ENCODE data around the gene CDK15. TPM values are rescaled to one million over a fixed set of nuclear protein-coding genes. Genes with fewer than 3 reads are reported as not detected.

The CDK15 gene
- total and polyA plus RNA-seq, 3 experiments from 2014 or later: not detected

- no peaks in the 10 kb centered on the region for H3K9me3 ChIP-seq (ENCODE audit: low read length)
- ChIA-PET CTCF (interaction anchor here (4.2 kb wide), 1 partner anchor 317 kb away, joined by 45 read pairs; no protein-coding TSS in a partner anchor), POLR2A (no interaction called here)
- no peak overlapping the region for H3K27ac Mint-ChIP-seq
- no peaks in the 10 kb centered on the region for H3K36me3 ChIP-seq (ENCODE audit: insufficient read depth, low read length)
- no peak overlapping the region for H3K27ac ChIP-seq (ENCODE audit: low read depth, low read length)
- DNase-seq: no peak
- no peak overlapping the region for H3K4me3 ChIP-seq (ENCODE audit: low read length)
- no peaks in the 10 kb centered on the region for H3K9me3 Mint-ChIP-seq
- H3K4me1 Mint-ChIP-seq: peaks cover 16 to 20% (median 16%) of the 10 kb centered on the region in 3 donors
- H3K4me1 ChIP-seq (ENCODE audit: insufficient read depth, low read length): peaks cover 17% of the 10 kb centered on the region
- H3K27me3 Mint-ChIP-seq: peaks cover 27 to 69% of the 10 kb centered on the region in 2 donors
- no peak overlapping the region for H3K4me3 Mint-ChIP-seq
- H3K36me3 Mint-ChIP-seq: no peaks in the 10 kb centered on the region
- peaks cover 7% of the 10 kb centered on the region for H3K27me3 ChIP-seq (ENCODE audit: insufficient read depth, low read length, poor library complexity, severe bottlenecking)
Observed at GRCh38 chr2:201862843-201863242, 56.5 kb downstream of the CDK15 start.

GRCh38 chr2:201866643-201867473 is 60.5 kb downstream of the CDK15 start:
- no peaks in the 10 kb centered on the region for H3K4me1 Mint-ChIP-seq
- no peak for DNase-seq
- H3K27ac Mint-ChIP-seq: no peak overlapping the region
- Histone ChIP-seq H3K9me3 (ENCODE audit: low read length) (no peaks in the 10 kb centered on the region), H3K36me3 (ENCODE audit: insufficient read depth, low read length) (no peaks in the 10 kb centered on the region), H3K4me1 (ENCODE audit: insufficient read depth, low read length) (no peaks in the 10 kb centered on the region), H3K4me3 (ENCODE audit: low read length) (no peak overlapping the region), H3K27ac (ENCODE audit: low read depth, low read length) (no peak overlapping the region), H3K27me3 (ENCODE audit: insufficient read depth, low read length, poor library complexity, severe bottlenecking) (no peaks in the 10 kb centered on the region)
- no peaks in the 10 kb centered on the region for H3K9me3 Mint-ChIP-seq
- H3K4me3 Mint-ChIP-seq: no peak overlapping the region
- ChIA-PET POLR2A (interaction anchor here (0.6 kb wide), 1 partner anchor 310 kb away, joined by 5 read pairs; no protein-coding TSS in a partner anchor), CTCF (no interaction called here)
- H3K36me3 Mint-ChIP-seq: no peaks in the 10 kb centered on the region
- peaks cover 29 to 49% of the 10 kb centered on the region in 2 donors for H3K27me3 Mint-ChIP-seq

- POLR2A ChIA-PET: interaction anchor here (0.7 kb wide), 1 partner anchor 37 kb away, joined by 4 read pairs; no protein-coding TSS in a partner anchor
- H3K9me3 ChIP-seq (ENCODE audit: low read length): no peaks in the 10 kb centered on the region
- H3K4me1 Mint-ChIP-seq: no peaks in the 10 kb centered on the region
- no peak overlapping the region for H3K4me3 Mint-ChIP-seq
- H3K27ac ChIP-seq (ENCODE audit: low read depth, low read length): no peak overlapping the region
- H3K9me3 Mint-ChIP-seq: no peaks in the 10 kb centered on the region
- CTCF ChIA-PET: no interaction called here
- H3K36me3 Mint-ChIP-seq: no peaks in the 10 kb centered on the region
- H3K27ac Mint-ChIP-seq: no peak overlapping the region
- no peaks in the 10 kb centered on the region for H3K27me3 ChIP-seq (ENCODE audit: insufficient read depth, low read length, poor library complexity, severe bottlenecking)
- no peaks in the 10 kb centered on the region for H3K4me1 ChIP-seq (ENCODE audit: insufficient read depth, low read length)
- H3K27me3 Mint-ChIP-seq: peaks cover 14 to 34% of the 10 kb centered on the region in 2 donors
- no peak overlapping the region for H3K4me3 ChIP-seq (ENCODE audit: low read length)
- no peak for DNase-seq
- no peaks in the 10 kb centered on the region for H3K36me3 ChIP-seq (ENCODE audit: insufficient read depth, low read length)
Observed at GRCh38 chr2:201871471-201871870, 65.1 kb downstream of the CDK15 start.

- Histone ChIP-seq H3K9me3 (ENCODE audit: low read length) (no peaks in the 10 kb centered on the region), H3K27me3 (ENCODE audit: insufficient read depth, low read length, poor library complexity, severe bottlenecking) (no peaks in the 10 kb centered on the region), H3K27ac (ENCODE audit: low read depth, low read length) (no peak overlapping the region), H3K4me3 (ENCODE audit: low read length) (no peak overlapping the region), H3K36me3 (ENCODE audit: insufficient read depth, low read length) (no peaks in the 10 kb centered on the region), H3K4me1 (ENCODE audit: insufficient read depth, low read length) (no peaks in the 10 kb centered on the region)
- POLR2A ChIA-PET: no interaction called here
- CTCF ChIA-PET: no interaction called here
- Mint-ChIP-seq H3K27ac (peak overlapping the region in 1 of 8 donors; percentile 10), H3K4me3 (no peak overlapping the region), H3K4me1 (no peaks in the 10 kb centered on the region), H3K36me3 (no peaks in the 10 kb centered on the region), H3K27me3 (peaks cover 14 to 26% of the 10 kb centered on the region in 2 donors), H3K9me3 (no peaks in the 10 kb centered on the region)
- DNase-seq: no peak
Observed at GRCh38 chr2:201872591-201872990, 66.3 kb downstream of the CDK15 start.

GRCh38 chr2:201879996-201880395 is 73.7 kb downstream of the CDK15 start:
- Histone ChIP-seq H3K27ac (ENCODE audit: low read depth, low read length) (no peak overlapping the region), H3K4me3 (ENCODE audit: low read length) (no peak overlapping the region), H3K27me3 (ENCODE audit: insufficient read depth, low read length, poor library complexity, severe bottlenecking) (peaks cover 13% of the 10 kb centered on the region), H3K36me3 (ENCODE audit: insufficient read depth, low read length) (no peaks in the 10 kb centered on the region), H3K9me3 (ENCODE audit: low read length) (no peaks in the 10 kb centered on the region), H3K4me1 (ENCODE audit: insufficient read depth, low read length) (peaks cover 14% of the 10 kb centered on the region)
- ChIA-PET POLR2A (no interaction called here), CTCF (interaction anchor here (1.7 kb wide), 1 partner anchor 19 kb away, joined by 4 read pairs; no protein-coding TSS in a partner anchor)
- Mint-ChIP-seq H3K27me3 (peaks cover 28 to 56% of the 10 kb centered on the region in 2 donors), H3K4me1 (peaks cover 8 to 10% (median 9%) of the 10 kb centered on the region in 3 donors), H3K4me3 (no peak overlapping the region), H3K9me3 (no peaks in the 10 kb centered on the region), H3K36me3 (no peaks in the 10 kb centered on the region), H3K27ac (no peak overlapping the region)
- no peak for DNase-seq

- H3K27me3 ChIP-seq (ENCODE audit: insufficient read depth, low read length, poor library complexity, severe bottlenecking): peaks cover 13% of the 10 kb centered on the region
- no peak overlapping the region for H3K4me3 ChIP-seq (ENCODE audit: low read length)
- peaks cover 28 to 61% of the 10 kb centered on the region in 2 donors for H3K27me3 Mint-ChIP-seq
- POLR2A ChIA-PET: no interaction called here
- H3K4me1 Mint-ChIP-seq: peaks cover 8 to 10% (median 9%) of the 10 kb centered on the region in 3 donors
- no peaks in the 10 kb centered on the region for H3K36me3 ChIP-seq (ENCODE audit: insufficient read depth, low read length)
- H3K4me3 Mint-ChIP-seq: no peak overlapping the region
- no peaks in the 10 kb centered on the region for H3K36me3 Mint-ChIP-seq
- no peak overlapping the region for H3K27ac Mint-ChIP-seq
- no peaks in the 10 kb centered on the region for H3K9me3 Mint-ChIP-seq
- no peaks in the 10 kb centered on the region for H3K9me3 ChIP-seq (ENCODE audit: low read length)
- peaks cover 14% of the 10 kb centered on the region for H3K4me1 ChIP-seq (ENCODE audit: insufficient read depth, low read length)
- DNase-seq: no peak
- no peak overlapping the region for H3K27ac ChIP-seq (ENCODE audit: low read depth, low read length)
- CTCF ChIA-PET: interaction anchor here (1.7 kb wide), 1 partner anchor 20 kb away, joined by 4 read pairs; no protein-coding TSS in a partner anchor
Observed at GRCh38 chr2:201880579-201880978, 74.2 kb downstream of the CDK15 start.

- Mint-ChIP-seq H3K36me3 (no peaks in the 10 kb centered on the region), H3K4me3 (no peak overlapping the region), H3K9me3 (no peaks in the 10 kb centered on the region), H3K27me3 (peaks cover 28 to 65% of the 10 kb centered on the region in 2 donors), H3K4me1 (peaks cover 8 to 10% (median 9%) of the 10 kb centered on the region in 3 donors), H3K27ac (no peak overlapping the region)
- no peak overlapping the region for H3K27ac ChIP-seq (ENCODE audit: low read depth, low read length)
- DNase-seq: no peak
- no peaks in the 10 kb centered on the region for H3K36me3 ChIP-seq (ENCODE audit: insufficient read depth, low read length)
- H3K4me3 ChIP-seq (ENCODE audit: low read length): no peak overlapping the region
- H3K9me3 ChIP-seq (ENCODE audit: low read length): no peaks in the 10 kb centered on the region
- ChIA-PET CTCF (no interaction called here), POLR2A (no interaction called here)
- H3K27me3 ChIP-seq (ENCODE audit: insufficient read depth, low read length, poor library complexity, severe bottlenecking): peaks cover 13% of the 10 kb centered on the region
- H3K4me1 ChIP-seq (ENCODE audit: insufficient read depth, low read length): peaks cover 14% of the 10 kb centered on the region
Observed at GRCh38 chr2:201880993-201881611, 74.8 kb downstream of the CDK15 start.

- Histone ChIP-seq H3K4me3 (ENCODE audit: low read length) (no peak overlapping the region), H3K27me3 (ENCODE audit: insufficient read depth, low read length, poor library complexity, severe bottlenecking) (peaks cover 13% of the 10 kb centered on the region), H3K4me1 (ENCODE audit: insufficient read depth, low read length) (peaks cover 14% of the 10 kb centered on the region), H3K9me3 (ENCODE audit: low read length) (no peaks in the 10 kb centered on the region), H3K27ac (ENCODE audit: low read depth, low read length) (no peak overlapping the region), H3K36me3 (ENCODE audit: insufficient read depth, low read length) (no peaks in the 10 kb centered on the region)
- Mint-ChIP-seq H3K4me1 (peaks cover 8 to 10% (median 9%) of the 10 kb centered on the region in 3 donors), H3K27me3 (peaks cover 31 to 65% of the 10 kb centered on the region in 2 donors), H3K27ac (peak overlapping the region in 1 of 8 donors; percentile 12), H3K36me3 (no peaks in the 10 kb centered on the region), H3K4me3 (peak overlapping the region in 1 of 7 donors; percentile 37), H3K9me3 (no peaks in the 10 kb centered on the region)
- CTCF ChIA-PET: no interaction called here
- DNase-seq: no peak
- POLR2A ChIA-PET: no interaction called here
Observed at GRCh38 chr2:201881741-201882140, 75.4 kb downstream of the CDK15 start.

Measured in CD8-positive, alpha-beta memory T cell (primary cell).